ENCODE results near the gene SRI. TPM values are rescaled to one million over a fixed set of nuclear protein-coding genes. Genes with fewer than 3 reads are reported as not detected.

The SRI gene
- total RNA-seq, 3 donors from 2014 or later = 369 to 809 (median 670) TPM

- no peak for DNase-seq
- ATAC-seq = no peak
- TF ChIP-seq CTCF (IDR thresholded peaks at IDR 0.05) = no peak
- Histone ChIP-seq H3K4me1 (ENCODE audit: low read depth) (no peaks in the 10 kb centered on the region), H3K4me3 (no peak overlapping the region), H3K9me3 (peaks cover 4% of the 10 kb centered on the region), H3K36me3 (ENCODE audit: low read depth) (no peaks in the 10 kb centered on the region)
- intact Hi-C loops (cut with DNase I, micrococcal nuclease) = no loop called here
Observed at GRCh38 chr7:88155756-88156155, 64.1 kb downstream of the SRI start.

Other genes with a start within 250 kb of the SRI start
- gene STEAP4, start 86.9 kb upstream of the SRI start, total RNA-seq = 10 to 100 TPM in 1 of 3 donors, 1 to 10 TPM in 2; 2.1 to 42.2 (median 9.1) TPM